ENCODE data around the gene GUCA1C.

Gene GUCA1C

GRCh38 chr3:108909799-108910198 is 43.9 kb downstream of the GUCA1C start:
- no peak for DNase-seq (ENCODE audit: low read depth in 2 of 2)

- DNase-seq (ENCODE audit: low read depth in 2 of 2): no peak
These were observed 46.5 kb downstream of the GUCA1C start for GRCh38 chr3:108907194-108907593.

- DNase-seq (ENCODE audit: low read depth in 2 of 2): no peak
These were observed 54.1 kb downstream of the GUCA1C start for GRCh38 chr3:108899530-108899929.

- no peak for DNase-seq (ENCODE audit: low read depth in 2 of 2)
These were observed 55.8 kb downstream of the GUCA1C start for GRCh38 chr3:108897883-108898282.

GRCh38 chr3:108894981-108895380 is 58.7 kb downstream of the GUCA1C start:
- DNase-seq (ENCODE audit: low read depth in 2 of 2): no peak

GRCh38 chr3:108891833-108892232 is 61.8 kb downstream of the GUCA1C start:
- DNase-seq (ENCODE audit: low read depth in 2 of 2): no peak

GRCh38 chr3:108887777-108888176 is 65.9 kb downstream of the GUCA1C start:
- DNase-seq (ENCODE audit: low read depth in 2 of 2): no peak

- no peak for DNase-seq (ENCODE audit: low read depth in 2 of 2)
These were observed 66.6 kb downstream of the GUCA1C start for GRCh38 chr3:108887121-108887520.

- DNase-seq (ENCODE audit: low read depth in 2 of 2): no peak
These were observed 70.3 kb downstream of the GUCA1C start for GRCh38 chr3:108883373-108883772.

- no peak for DNase-seq (ENCODE audit: low read depth in 2 of 2)
These were observed 70.9 kb downstream of the GUCA1C start for GRCh38 chr3:108882762-108883161.

GRCh38 chr3:108879915-108880314 is 73.8 kb downstream of the GUCA1C start:
- no peak for DNase-seq (ENCODE audit: low read depth in 2 of 2)

GRCh38 chr3:108877901-108878300 is 75.8 kb downstream of the GUCA1C start:
- no peak for DNase-seq (ENCODE audit: low read depth in 2 of 2)

- DNase-seq (ENCODE audit: low read depth in 2 of 2): no peak
These were observed 89.9 kb downstream of the GUCA1C start for GRCh38 chr3:108863799-108864135.

GRCh38 chr3:108862865-108863798 is 90.5 kb downstream of the GUCA1C start:
- no peak for DNase-seq (ENCODE audit: low read depth in 2 of 2)

GRCh38 chr3:108861401-108861800 is 92.3 kb downstream of the GUCA1C start:
- DNase-seq (ENCODE audit: low read depth in 2 of 2): no peak
